Motor neuron (in vitro differentiated cells): ENCODE measurements around the gene AP4M1. TPM values are rescaled to one million over a fixed set of nuclear protein-coding genes. Genes with fewer than 3 reads are reported as not detected.
"Not testable (repeated sequence)": the region's sequence is repeated elsewhere in the genome, so short reads cannot be mapped to it uniquely, and the experiment has no call there.

Source experiments
- ATAC-seq, 8 experiments: fragments of 200-7000 bp; cut with Tn5 transposase; replicated peaks in 6 of 8; 2 replicates each; pipeline ENCODE4 v1.8.0; 2021; ENCODE audit warnings: mild to moderate bottlenecking in 8 of 8, moderate library complexity in 8 of 8
- H3K27ac ChIP-seq, 2 donors: fragments of 250-450 bp; sonication (Bioruptor Pico); 2 replicates each; pipeline ENCODE4 v1.9.0; 2021; ENCODE audit warnings: antibody characterized with exemption in 2 of 2, mild to moderate bottlenecking in 2 of 2, moderate library complexity in 1 of 2
- H3K4me1 ChIP-seq, 2 donors: fragments of 250-450 bp; sonication (Bioruptor Pico); replicated peaks in 1 of 2; 2 replicates each; pipeline ENCODE4 v1.6.1; 2021; ENCODE audit warnings: antibody characterized with exemption in 2 of 2, mild to moderate bottlenecking in 2 of 2, moderate library complexity in 1 of 2
- H3K4me3 ChIP-seq, 5 donors: fragments of 250-450 bp; sonication (Bioruptor Pico); 2 replicates each; pipeline ENCODE4 v1.9.0; 2021; ENCODE audit warnings: antibody characterized with exemption in 5 of 5, mild to moderate bottlenecking in 5 of 5, moderate library complexity in 4 of 5
- WGBS, 10 experiments: fragments of 450-650 bp; shearing (Covaris generic); methylation state at CpG; one replicate each; pipeline ENCODE4 v1.0.0; 2022; 5-methylcytosine and 5-hydroxymethylcytosine counted together
- in situ Hi-C, 9 experiments: fragments of 400-800 bp; cut with MboI; loops; one replicate each; pipeline ENCODE4 v1.15.0; 2021; ENCODE audit warnings: low sequenced_read_pairs in 9 of 9, low pct_unique_long_range_greater_than_20kb in 2 of 9; ENCODE audit not compliant: unreplicated experiment in 9 of 9
- total RNA-seq, 8 experiments: library from RNA; unstranded; fragments of 300-600 nt; gene quantifications; 2 replicates each; pipeline versions ENCODE4 v1.2.3 to v1.2.4, GENCODE V29; 2022

The AP4M1 gene
- total RNA-seq, 8 experiments from 2014 or later = 9.5 to 21.1 (median 16.3) TPM

DNA sequence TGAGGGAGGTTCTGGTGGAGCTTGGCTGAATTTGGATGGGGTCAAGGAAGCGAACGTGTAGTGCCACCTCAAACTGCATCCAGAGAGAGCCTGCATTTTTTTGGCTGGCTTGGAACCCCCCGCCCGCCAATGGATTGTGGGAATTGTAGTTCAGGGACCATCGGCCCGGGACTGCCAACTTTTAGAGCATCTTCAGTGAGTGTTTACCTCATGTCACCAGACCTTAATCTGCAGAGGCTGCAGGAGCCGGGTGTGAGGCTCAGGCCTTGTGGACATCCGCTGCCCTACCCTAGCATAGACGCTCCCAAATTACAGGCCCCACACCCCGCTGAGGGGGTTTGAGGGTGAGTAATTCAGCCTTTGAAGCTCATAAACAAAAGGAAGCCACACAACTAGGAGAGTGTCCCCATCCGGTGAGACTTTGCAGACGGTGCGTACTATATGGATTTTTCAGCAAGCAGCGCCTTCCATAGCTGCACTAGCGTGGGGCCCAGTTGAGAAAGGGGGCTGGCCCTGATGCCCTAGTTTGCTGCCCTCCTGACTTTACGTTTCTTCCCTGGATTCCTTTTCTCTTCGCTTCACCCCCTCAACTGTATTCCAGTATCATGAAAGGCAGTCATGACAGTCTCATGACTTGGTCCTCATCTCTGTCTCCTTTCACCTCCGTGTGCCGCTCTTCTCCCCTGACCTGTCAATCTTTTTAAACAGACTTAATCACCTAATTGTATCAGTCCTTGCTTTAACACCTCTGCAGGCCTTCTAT lies 18.7 kb downstream of the AP4M1 start:
- in situ Hi-C loops = no loop called here
- Histone ChIP-seq H3K4me3 (peak overlapping the region; percentile 81 to 89 (median 88)), H3K4me1 (peaks cover 4 to 9% of the 10 kb centered on the region in 2 donors), H3K27ac (peak overlapping the region; percentile 98)
- peak; percentile 28 to 69 (median 59) for ATAC-seq
- 0 to 50% (median 25%) methylated on average over 1 to 6 of the region's 19 CpGs; no CpG with 5 or more reads in 1 of the 10 experiments for WGBS, 10 experiments

GRCh38 chr7:100120733-100121036 lies 19.2 kb downstream of the AP4M1 start:
- WGBS, 10 experiments = 0 to 43% (median 0%) methylated on average over 1 of the region's 1 CpG; no CpG with 5 or more reads in 5 of the 10 experiments
- H3K4me1 ChIP-seq = peaks cover 4 to 9% of the 10 kb centered on the region in 2 donors
- peak overlapping the region; percentile 32 to 98 for H3K27ac ChIP-seq
- in situ Hi-C loops = no loop called here
- peak overlapping the region; percentile 81 to 89 (median 88) for H3K4me3 ChIP-seq
- no peak for ATAC-seq

DNA sequence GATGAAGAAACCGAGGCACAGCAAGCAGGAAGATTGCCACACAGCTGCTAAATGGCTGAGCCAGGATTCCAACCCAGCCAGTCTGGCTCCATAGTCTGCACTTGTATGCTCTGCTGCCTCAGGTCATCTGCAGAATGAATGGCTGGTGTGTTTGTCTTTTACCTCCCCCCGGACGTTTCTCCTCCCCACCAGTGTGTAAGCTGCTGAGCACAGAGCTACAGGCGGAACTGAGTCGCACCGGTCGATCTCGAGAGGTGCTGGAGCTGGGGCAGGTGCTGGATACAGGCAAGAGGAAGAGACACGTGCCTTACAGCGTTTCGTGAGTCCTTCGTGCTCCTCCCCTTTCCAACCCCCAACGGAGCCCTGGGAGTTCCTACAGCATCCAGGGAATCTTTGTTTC lies 20.6 kb downstream of the AP4M1 start:
- Histone ChIP-seq H3K4me3 (no peak overlapping the region), H3K4me1 (peaks cover 7 to 9% of the 10 kb centered on the region in 2 donors), H3K27ac (no peak overlapping the region)
- ATAC-seq = no peak
- in situ Hi-C loops = no loop called here
- WGBS, 10 experiments = 76 to 83% (median 79%) methylated on average over 2 to 11 of the region's 13 CpGs; no CpG with 5 or more reads in 6 of the 10 experiments

DNA sequence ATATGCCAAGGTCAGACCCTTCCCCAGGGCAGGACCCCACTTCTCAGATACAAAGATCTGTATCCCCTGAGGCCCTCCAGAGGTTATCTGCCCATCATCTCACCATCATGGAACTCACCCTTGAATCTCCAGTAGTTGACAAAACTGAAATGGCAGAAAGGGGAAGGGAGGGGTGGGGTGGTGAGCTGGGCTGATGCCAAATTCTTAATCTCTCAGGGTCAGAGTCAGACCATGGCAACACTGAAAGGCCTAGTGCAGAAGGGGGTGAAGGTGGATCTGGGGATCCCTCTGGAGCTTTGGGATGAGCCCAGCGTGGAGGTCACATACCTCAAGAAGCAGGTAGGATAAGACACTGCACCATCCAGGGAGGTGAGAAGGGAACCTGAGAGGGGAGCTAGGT lies 21.1 kb downstream of the AP4M1 start:
- Histone ChIP-seq H3K4me1 (peaks cover 7 to 9% of the 10 kb centered on the region in 2 donors), H3K4me3 (no peak overlapping the region), H3K27ac (no peak overlapping the region)
- WGBS, 10 experiments = 100% methylated on average over 1 of the region's 1 CpG; no CpG with 5 or more reads in 9 of the 10 experiments
- in situ Hi-C loops = no loop called here
- ATAC-seq = no peak

GRCh38 chr7:100124301-100125230 lies 23.1 kb downstream of the AP4M1 start:
- peak in 1 of 8 experiments; percentile 9 for ATAC-seq
- Histone ChIP-seq H3K4me1 (peaks cover 11 to 16% of the 10 kb centered on the region in 2 donors), H3K27ac (no peak overlapping the region), H3K4me3 (no peak overlapping the region)
- WGBS, 10 experiments = 57 to 100% (median 88%) methylated on average over 1 to 4 of the region's 4 CpGs; no CpG with 5 or more reads in 2 of the 10 experiments
- in situ Hi-C loops = no loop called here

DNA sequence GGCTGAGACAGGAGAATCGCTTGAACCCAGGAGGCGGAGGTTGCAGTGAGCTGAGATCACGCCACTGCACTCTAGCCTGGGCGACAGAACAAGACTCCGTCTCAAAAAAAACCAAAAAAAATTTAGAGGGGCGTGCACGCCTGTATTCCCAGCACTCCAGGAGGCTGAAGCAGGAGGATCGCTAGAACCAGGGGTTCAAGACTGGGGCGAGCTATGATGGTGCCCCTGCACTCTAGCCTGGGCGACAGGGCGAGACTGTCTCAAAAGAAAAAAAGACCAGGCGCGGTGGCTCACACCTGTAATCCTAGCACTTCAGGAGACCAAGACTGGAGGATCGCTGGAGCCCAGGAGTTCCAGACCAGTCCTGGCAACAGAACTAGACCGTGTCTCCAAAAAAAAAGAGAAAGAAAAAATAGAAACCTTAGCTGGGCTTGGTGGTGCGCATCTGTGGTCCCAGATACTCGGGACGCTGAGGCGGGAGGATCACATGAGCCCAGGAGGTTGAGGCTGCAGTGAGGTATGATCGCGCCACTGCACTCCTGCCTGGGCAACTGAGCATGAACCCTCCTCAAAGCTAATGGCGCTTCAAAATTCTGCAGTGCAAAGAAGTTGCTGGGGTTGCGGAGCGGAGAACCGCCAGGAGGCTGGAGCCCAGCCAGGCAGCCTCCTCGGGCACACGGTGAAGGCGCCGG lies 24.9 kb downstream of the AP4M1 start:
- Histone ChIP-seq H3K4me1 (peaks cover 7 to 12% of the 10 kb centered on the region in 2 donors), H3K4me3 (peak overlapping the region; percentile 41 to 66 (median 53)), H3K27ac (peak overlapping the region; percentile 82 to 93)
- ATAC-seq = peak in 4 of 8 experiments; percentile 14 to 30 (median 18)
- whole genome bisulfite sequencing, 10 experiments = 0 to 50% (median 10%) methylated on average over 2 to 10 of the region's 29 CpGs; no CpG with 5 or more reads in 1 of the 10 experiments
- in situ Hi-C loops = no loop called here

GRCh38 chr7:100126931-100127865 lies 25.8 kb downstream of the AP4M1 start, which contains the start of gene MBLAC1:
TSS of gene MBLAC1 (plus strand) at chr7:100126967. CDS start at chr7:100127396, 429 bp downstream.
- peak; percentile 78 to 85 (median 81) for ATAC-seq
- Histone ChIP-seq H3K27ac (peak within 1 kb of the TSS; percentile 82 to 93), H3K4me1 (peaks cover 7 to 12% of the 10 kb centered on the region in 2 donors), H3K4me3 (peak within 1 kb of the TSS; percentile 41 to 66 (median 53))
- 0 to 10% methylated on average over 1 to 2 of the region's 85 CpGs; no CpG with 5 or more reads in 8 of the 10 experiments for WGBS, 10 experiments
- in situ Hi-C loops = no loop called here

GRCh38 chr7:100127866-100128636 lies 26.6 kb downstream of the AP4M1 start:
- WGBS, 10 experiments = 0 to 60% (median 19%) methylated on average over 1 to 5 of the region's 37 CpGs; no CpG with 5 or more reads in 2 of the 10 experiments
- ATAC-seq = peak in 6 of 8 experiments; percentile 8 to 39 (median 30)
- H3K27ac ChIP-seq = peak overlapping the region; percentile 82 to 93
- in situ Hi-C loops = no loop called here
- peak overlapping the region; percentile 41 to 66 (median 53) for H3K4me3 ChIP-seq
- H3K4me1 ChIP-seq = peaks cover 9 to 15% of the 10 kb centered on the region in 2 donors

GRCh38 chr7:100128637-100128963 lies 27.2 kb downstream of the AP4M1 start:
- Histone ChIP-seq H3K27ac (no peak overlapping the region), H3K4me1 (peaks cover 9 to 15% of the 10 kb centered on the region in 2 donors), H3K4me3 (peak overlapping the region; percentile 41 to 66 (median 53))
- WGBS, 10 experiments = 40 to 100% (median 80%) methylated on average over 1 of the region's 1 CpG; no CpG with 5 or more reads in 5 of the 10 experiments
- no peak for ATAC-seq
- in situ Hi-C loops = no loop called here

- ATAC-seq, in situ Hi-C loops: not testable (repeated sequence)
- WGBS, 10 experiments = 100% methylated on average over 1 of the region's 1 CpG; no CpG with 5 or more reads in 6 of the 10 experiments
Measured at GRCh38 chr7:100130220-100130607, 28.8 kb downstream of the AP4M1 start.

More at GRCh38 chr7:100130220-100130607, 28.8 kb downstream of the AP4M1 start:
- peaks cover 9 to 15% of the 10 kb centered on the region in 2 donors for H3K4me1 ChIP-seq
- not testable (repeated sequence) for H3K27ac ChIP-seq, H3K4me3 ChIP-seq
